GM19043 (cell line): ENCODE results near the gene ECI1.

Experiments used
- ATAC-seq: cut with Tn5 transposase; IDR thresholded peaks from one replicate; pipeline ENCODE4 v1.9.1; 2021; ENCODE audit warnings: low read depth; ENCODE audit not compliant: unreplicated experiment

ECI1 gene

GRCh38 chr16:2197765-2198164 lies 53.6 kb downstream of the ECI1 start:
- ATAC-seq, result no peak

DNA sequence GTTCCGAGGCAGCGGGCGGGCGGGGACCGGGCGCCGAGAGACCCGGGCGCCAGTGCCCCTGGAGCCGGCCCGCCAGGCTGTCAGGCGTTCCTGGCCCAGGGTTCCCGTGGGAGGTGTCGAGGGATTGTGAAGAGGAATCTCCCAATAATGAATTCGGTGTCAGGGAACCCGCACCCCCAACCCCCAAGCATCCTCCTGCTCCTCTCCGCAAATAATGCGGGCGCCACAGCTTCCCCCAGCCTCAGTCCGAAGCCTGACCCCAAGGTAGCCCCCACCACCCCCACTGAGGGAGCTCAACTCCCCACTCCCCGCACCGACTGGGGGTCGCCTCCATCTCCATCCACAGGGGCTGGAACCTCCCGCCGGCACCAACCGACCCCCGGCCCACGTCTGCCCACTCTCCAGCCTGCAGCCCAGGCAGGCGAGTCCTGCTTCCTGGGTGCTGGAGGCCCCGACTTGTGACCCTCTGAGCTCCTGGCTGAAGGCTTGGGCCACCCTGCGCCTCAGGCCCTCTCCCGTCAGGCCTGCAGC lies 54.3 kb downstream of the ECI1 start:
- no peak for ATAC-seq

GRCh38 chr16:2196162-2196980 lies 55.0 kb downstream of the ECI1 start, which contains the start of gene CASKIN1:
Gene CASKIN1 (minus strand): TSS chr16:2196605. CDS start chr16:2196432, 173 bp downstream.
- ATAC-seq, result no peak

DNA sequence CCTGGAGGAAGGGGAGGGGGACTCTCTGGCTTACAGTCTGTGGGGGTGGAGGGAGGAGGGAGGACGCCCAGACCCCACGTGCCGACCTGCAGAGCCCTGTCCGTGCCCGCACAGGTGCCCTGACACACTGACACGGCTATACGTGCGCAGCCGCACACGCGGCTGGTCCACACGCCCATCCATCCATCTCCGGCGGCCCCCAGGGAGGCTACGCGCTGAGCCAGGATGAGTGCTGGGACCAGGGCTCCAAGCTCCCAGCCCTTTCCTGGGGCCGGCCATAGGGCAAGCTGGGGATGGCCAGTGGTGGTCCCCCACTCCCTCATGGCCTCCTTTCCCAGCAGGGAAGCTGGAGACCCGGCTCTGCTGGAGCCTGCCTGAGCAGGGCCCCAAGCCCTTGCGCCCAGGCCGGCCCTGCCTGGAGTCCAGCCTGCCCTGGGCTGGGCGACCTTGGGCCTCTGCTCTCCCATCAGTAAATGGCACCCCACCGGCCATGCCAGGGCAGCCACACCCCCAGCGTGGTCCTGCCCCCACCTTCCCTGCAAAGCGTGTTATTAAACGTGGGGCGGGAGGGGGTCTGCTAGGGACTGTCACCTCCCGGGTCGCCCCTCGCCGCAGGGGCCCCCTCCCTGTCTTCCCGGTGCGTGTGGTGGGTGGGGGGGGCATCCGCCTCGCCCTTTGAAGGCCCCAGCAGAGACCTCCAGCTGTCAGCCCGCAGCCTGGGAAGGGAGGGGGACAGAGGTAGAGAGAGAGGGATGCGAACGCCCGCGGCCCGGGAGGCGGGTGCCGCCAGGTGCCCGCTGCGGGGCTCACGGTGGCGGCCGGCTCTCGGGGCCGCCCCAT lies 55.8 kb downstream of the ECI1 start:
- no peak for ATAC-seq

- no peak for ATAC-seq
Observed at GRCh38 chr16:2194852-2195321, 56.5 kb downstream of the ECI1 start.

DNA sequence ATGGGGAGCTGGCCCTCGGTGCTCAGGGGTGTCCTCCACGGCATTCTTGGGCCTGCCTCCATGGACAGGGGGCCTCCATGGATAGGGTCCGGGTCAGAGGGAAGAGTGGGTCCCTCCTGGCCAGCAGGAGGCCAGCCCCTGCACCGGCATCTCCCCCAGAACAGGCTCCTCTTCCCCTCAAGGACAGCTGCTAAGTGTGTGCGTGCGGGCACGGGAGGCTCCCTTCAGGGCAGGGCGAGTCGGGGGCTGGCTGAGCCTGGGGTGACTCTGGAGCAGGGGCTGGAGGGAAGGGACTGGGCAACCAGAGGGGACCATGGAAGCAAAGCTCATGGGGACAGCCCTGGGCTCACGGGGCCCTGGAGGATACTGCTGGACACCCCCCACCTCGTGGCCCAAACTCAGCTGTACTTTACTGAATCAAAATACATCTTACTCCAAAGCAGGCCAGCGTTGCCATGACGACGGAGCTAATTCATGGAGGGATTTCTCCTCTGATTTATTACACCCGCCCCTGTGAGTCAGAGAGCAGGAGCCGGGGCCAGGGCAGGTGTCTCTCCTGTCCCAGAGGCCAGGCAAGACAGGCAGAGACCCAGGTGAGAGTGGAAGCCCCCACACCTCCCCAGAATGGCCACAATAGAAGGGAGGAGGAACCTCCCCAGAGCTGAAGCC lies 57.1 kb downstream of the ECI1 start:
- ATAC-seq, result no peak

- ATAC-seq, result no peak
Observed at GRCh38 chr16:2191446-2191706, 60.0 kb downstream of the ECI1 start.

- ATAC-seq, result no peak
Observed at GRCh38 chr16:2190659-2191445, 60.5 kb downstream of the ECI1 start.

DNA sequence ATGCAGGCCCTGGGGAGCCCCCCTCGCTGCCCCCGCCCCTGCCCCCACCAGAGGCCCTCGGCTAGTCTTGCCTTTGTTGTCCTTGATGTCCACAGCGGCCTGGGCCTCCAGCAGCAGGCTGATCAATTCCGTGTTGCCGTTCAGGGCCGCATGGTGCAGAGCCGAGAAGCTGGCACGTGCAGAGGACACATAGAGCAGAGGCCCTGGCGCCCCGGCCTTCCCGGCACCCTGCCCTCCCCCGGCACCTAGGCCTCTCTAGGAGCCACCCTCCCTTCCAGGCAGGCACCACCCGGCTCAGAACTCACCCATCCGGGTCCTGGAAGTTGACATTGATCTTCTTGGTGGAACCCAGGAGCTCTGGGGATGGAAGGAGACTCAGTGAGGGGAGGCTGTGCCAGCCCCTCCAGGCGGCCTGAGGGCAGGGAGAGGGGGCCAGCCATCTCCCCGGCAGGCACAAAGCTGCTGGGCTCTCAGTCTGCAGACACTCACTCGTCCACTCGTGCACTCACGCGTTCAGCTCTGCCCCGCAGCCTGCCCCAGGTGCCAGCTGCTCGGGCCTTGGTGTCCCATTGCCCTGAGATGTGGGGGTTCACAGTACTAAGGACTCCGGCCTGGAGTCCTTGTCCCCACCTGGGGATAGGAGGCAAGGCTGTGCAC lies 61.3 kb downstream of the ECI1 start:
- ATAC-seq, result no peak
